HG03442 (cell line): ENCODE data around the gene ASPDH.
"Not testable (repeated sequence)": the region's sequence is repeated elsewhere in the genome, so short reads cannot be mapped to it uniquely, and the experiment has no call there.

ENCODE experiments used
- ATAC-seq: cut with Tn5 transposase; IDR thresholded peaks from one replicate; pipeline ENCODE4 v1.9.1; 2021; ENCODE audit warnings: mild to moderate bottlenecking, moderate library complexity; ENCODE audit not compliant: unreplicated experiment

The ASPDH gene

DNA sequence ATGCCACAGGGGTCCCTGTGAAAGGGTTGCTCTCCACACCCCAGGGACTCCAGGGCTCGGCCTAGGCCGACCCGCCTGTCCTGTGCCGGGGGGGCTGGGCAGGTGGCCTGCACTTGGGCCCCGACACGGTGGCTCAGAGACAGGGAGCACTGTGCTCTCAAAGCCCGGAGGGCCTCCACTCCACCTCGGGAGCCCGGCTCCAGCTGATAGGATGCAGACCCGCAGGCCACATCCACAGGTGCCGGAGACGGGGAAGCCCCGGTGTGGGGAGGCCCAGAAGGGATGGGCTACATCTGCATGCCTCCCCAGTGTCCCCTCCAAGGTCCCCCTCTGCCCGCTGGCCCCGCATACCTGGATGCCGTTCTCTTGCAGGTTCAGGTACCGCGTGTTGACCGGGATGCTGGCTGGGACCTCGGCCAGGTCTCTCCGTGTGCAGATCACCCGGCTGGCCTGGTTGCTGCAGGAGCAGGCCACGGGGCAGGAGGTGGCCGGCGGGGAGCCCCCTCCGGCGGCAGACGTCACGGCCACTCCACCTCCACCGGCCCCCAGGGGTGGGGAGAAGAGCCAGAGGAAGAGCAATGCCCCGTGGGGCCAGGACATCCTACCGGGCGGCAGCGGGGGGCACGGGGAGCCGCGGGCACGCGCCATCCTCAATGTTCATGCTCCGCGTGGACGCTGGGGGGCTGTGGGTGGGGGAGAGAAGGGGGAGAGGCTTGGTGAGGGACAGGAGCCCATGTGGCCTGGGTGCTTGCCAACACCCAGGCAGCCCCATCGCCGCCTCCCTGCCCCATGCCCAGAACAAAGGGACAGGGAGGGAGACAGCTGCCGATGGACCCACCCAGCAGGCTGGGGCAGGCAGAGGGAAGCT lies 34.7 kb upstream of the ASPDH start:
- ATAC-seq: no peak

DNA sequence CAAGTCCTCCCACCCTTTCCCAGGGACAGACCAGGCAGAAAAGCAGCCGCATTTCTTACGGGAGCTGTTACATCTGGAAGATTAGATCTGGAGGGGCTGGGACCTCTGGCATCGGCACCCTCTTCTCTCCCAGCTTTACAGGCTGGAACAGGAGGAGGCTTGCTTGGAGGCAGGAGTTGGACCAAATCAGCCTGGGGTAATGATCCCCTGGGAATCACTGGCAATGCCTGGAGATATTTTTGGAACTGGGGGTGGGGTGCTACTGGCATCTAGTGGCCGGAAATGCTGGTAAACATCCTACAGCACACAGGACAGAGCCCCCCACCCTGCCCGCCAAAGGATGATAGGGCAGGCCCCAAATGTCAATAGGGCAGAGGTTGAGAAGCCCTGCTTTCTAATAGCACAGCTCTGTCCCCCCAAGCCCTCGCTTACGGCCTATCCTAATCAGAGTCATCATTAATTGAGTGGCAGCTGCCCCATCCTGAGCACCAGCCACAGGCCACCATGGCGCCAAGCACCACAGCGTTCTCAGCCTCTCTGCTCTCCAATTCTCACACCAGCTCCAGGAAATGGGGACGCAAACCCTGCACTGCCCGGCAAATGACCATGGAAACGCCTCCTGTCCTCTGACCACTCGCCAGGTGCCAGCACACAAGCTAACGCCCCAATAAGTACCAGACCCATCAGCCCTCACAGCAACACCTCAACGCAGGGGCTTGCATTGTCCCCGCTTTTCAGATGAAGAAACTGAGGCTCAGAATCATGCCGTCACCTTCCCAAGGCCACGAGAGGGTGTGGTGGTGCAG lies 33.9 kb upstream of the ASPDH start:
- no peak for ATAC-seq

DNA sequence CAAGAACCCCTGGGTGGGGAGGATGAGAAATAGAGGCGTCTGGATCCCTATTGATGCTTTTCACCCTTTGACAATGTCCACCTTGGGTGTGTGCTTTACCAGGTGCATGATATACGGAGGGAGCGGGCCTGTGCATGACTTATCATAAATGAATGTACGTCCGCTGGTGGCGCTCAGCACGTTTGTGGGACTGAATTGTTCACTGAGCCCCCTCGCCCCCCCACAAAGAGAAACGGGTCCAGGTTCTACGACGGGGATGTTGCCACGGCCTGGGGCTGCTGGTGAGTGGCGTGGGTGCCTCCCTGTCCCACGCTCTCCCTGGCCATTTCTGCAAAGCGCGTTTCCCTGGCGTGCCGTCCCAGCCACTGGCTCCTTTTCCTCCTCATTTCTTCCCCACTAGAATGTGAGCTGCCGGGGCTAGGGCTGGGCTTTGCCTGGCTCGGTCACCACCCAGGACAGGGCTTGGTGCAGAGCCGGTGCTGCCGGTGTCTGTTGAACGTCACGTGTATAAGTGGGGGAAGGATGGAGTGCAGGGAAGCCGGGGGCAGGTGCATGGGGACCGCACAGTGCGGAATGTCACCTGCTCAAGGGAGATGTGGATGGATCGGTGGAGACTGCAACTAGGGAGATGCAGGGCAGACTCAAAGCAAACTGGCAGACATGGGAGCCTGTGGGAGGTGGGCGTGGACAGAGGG lies 33.0 kb upstream of the ASPDH start:
- no peak for ATAC-seq

GRCh38 chr19:50542943-50543342 lies 29.2 kb upstream of the ASPDH start:
- no peak for ATAC-seq

GRCh38 chr19:50537769-50538230 lies 24.1 kb upstream of the ASPDH start:
- no peak for ATAC-seq

DNA sequence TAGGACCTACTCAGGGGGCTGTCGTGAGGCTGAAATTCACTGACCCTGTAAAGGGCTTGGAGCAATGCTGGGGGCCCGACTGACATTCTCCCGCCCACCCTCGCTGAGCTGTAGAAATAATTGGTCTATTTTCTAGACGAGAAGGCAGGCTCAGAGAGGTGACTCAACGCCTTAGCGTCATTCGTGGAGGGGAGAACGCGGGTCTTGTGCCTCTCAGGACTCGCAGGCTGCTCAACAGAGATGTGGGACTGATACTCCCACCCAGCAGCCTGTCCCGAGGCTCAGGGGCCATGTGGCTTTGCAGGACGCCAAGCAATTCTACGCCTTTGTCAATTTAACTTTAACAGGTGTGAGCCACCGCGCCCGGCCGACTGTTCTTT lies 23.6 kb upstream of the ASPDH start:
- no peak for ATAC-seq

- no peak for ATAC-seq
Measured at GRCh38 chr19:50536662-50537305, 23.1 kb upstream of the ASPDH start.

GRCh38 chr19:50535672-50536187 lies 22.0 kb upstream of the ASPDH start:
- ATAC-seq: no peak

DNA sequence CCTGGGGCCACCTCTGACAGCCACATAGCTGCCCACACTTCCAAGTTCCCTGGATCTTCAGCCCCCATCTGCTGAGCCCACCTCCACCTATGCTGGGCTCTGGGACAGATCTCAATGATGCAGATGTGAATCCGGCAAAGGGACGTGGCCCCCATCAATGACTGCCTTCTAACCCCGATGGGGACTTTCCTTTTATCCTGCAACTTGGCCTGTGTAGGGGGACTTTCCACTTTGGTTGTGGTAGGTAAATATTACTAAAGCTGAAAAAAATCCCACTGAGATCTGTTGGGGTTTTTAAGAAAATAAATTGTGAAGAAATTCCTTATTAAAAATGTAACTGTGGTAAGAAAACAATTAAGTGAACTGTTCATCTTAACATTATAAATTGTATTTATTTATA lies 20.8 kb upstream of the ASPDH start:
- ATAC-seq: no peak

DNA sequence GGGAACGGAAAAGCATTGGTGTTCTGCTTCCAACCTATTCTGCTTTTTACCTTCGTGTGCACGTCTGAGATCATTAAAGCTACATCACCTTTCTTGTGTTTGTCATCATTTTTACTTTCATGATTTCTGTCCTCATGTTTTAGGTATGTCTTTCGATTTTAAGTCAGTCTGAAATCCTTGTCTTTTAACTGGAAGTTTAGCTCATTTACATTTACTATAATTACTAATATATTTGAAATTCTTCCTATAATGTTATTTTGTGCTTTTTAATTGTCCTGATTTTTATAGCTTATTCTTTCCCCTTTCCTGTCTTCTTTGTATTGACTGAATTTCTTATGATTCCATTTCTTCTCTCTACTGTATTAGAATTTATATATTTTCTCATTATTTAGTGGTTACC lies 19.2 kb upstream of the ASPDH start:
- no peak for ATAC-seq

DNA sequence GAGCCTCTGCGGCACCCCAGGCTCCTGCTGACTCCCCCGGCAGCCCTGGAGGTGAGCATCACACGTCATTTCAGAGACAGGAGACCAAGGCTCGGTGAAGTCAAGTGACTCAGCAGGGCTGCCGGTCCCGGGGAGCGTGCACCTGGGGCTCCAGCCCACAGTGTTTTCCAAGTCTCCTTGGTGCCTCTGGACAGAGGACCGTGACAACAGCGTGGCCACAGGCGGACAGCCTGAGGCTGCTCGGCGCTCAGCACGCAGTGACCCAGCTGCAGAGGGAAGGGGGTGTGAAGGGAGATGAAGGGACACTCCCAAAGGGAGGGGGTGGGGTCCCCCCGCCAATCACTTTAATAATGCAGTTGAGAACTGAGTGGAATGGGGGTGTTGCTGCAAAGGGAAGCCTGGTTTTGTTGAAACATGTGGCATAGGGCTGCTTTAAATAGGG lies 17.5 kb upstream of the ASPDH start:
- ATAC-seq: no peak

- not testable (repeated sequence) for ATAC-seq
Measured at GRCh38 chr19:50528052-50528451, 14.3 kb upstream of the ASPDH start.

DNA sequence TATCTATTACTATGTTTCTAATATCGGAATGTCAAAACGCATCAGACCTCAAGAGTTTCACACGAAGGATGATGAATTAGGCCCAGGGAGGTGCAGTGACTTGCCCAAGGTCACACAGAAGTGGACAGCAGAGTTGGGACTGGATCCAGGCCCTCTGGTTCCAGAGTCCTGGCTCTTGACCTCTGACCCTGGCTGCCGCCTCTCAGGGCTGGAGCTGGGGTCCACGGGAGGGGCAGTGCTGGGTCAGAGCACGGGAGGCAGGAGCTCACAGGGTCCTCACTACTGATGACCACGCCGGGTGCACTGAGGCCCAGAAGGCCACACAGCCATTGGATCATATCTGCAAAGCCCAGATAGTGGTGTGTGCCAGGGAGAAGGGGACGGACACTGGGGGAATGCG lies 9.2 kb upstream of the ASPDH start:
- ATAC-seq: no peak

DNA sequence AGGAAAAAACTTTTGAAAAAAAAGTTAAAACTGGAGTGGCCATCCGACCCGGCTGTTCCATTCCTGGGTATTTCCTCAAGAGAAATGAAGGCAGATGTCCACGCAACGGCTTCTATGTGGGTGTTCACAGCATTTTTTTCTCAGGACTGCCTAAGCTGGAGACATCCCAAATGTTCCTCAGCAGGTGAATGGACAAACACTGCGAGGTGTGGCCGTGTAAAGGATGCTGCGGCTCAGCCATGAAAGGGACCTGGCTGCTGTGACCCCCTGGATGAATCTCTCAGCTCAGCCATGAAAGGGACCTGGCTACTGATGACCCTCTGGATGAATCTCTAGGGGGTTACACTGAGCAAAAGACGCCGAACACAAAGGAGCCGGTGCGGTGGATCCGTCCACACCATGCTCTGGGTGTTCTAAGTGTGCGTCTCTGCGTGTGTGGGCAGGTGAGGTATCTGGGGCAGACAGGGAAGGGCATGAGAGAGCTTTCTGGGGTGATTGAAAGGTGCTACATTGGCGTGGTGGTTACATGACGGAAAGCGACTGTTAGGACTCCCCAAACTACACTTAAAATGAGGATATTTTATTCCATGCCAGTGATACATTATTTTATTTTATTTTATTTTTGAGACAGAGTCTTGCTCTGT lies 7.2 kb upstream of the ASPDH start:
- ATAC-seq: no peak

GRCh38 chr19:50519006-50519575 lies 5.4 kb upstream of the ASPDH start:
- ATAC-seq: no peak

DNA sequence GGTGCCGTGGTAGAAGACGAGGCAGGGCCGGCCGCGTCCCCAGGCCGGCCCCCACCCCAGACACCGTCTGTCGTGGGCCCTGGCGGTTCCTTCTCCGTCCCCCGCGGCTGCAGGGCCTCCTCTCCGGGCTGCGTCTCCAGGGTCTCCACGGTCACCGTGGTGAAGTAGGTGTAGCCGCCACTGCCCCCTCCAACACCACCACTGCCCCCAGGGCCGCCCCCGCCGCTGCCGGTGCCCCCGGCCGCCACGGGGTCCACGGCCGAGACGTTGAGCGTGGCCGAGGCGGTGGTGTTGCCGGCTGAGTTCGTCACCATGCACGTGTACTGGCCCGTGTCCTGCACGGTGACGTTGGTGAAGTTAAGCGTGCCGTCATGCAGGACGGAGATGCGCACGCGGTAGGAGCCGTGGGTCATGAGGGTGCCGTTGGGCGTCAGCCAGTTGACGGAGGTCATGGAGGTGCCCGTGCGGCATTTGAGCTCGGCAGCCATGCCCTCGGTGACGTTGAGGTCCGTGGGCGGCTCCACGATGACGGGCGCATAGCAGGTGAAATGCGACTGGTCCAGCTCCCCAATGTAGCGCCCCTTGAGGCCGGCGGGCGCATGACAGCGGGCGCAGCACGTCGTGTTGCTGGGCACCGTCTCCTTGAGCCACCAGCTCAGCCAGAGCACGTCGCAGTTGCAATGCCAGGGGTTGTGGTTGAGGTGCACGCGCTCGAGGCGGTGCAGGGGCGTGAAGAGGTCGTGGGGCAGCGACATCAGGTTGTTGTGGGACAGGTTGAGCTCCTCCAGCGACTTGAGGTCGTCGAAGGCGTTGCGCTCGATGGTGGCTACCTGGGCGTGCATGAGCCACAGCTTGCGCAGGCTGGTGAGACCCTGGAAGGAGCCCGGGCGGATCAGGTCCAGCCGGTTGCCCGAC lies 4.6 kb upstream of the ASPDH start:
- no peak for ATAC-seq

DNA sequence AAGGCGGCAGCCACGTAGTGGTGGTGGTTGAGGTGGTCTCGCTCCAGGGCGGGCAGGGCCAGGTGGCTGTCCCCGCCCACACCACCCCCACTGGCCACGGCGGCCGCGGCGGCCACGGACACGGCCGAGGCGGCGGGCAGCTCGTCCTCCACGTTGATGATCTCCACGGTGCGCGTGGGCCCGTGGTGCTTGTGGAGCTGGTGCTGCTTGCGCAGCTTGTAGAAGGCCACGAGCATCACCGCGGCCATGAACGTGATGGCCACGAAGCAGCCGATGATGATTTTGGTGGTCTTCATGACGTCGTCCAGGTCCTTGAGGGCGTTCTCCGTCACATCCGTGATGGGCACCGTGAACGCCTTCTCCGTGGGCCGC lies 4.0 kb upstream of the ASPDH start:
- no peak for ATAC-seq

GRCh38 chr19:50516964-50517703 lies 3.4 kb upstream of the ASPDH start:
- ATAC-seq: no peak
